Lower leg skin (tissue), 4 donors: Measurements from ENCODE around the gene MACROD1. TPM values are rescaled to one million over a fixed set of nuclear protein-coding genes. Genes with fewer than 3 reads are reported as not detected.

Experiments
- DNase-seq, 2 donors: peaks; one replicate each; pipeline ENCODE4 v3.0.0-alpha.2; 2019; ENCODE audit warnings: low spot score in 2 of 2
- H3K4me3 ChIP-seq: fragments of 200-600 bp; sonication (generic); 2 replicates; pipeline ENCODE4 v1.5.1; 2017; ENCODE audit warnings: mild to moderate bottlenecking, low read depth; ENCODE audit not compliant: poor library complexity, severe bottlenecking
- CTCF ChIP-seq, 3 donors: fragments of 450-650 bp; IDR thresholded peaks; one replicate each; pipeline ENCODE4 v1.5.1; 2016; ENCODE audit warnings: antibody characterized with exemption in 3 of 3, mild to moderate bottlenecking in 3 of 3, moderate library complexity in 2 of 3
- POLR2A ChIP-seq, 2 donors: fragments of 450-650 bp; IDR thresholded peaks; one replicate each; pipeline ENCODE4 v1.6.1; 2016 to 2017; ENCODE audit warnings: antibody characterized with exemption in 2 of 2, mild to moderate bottlenecking in 1 of 2, moderate library complexity in 1 of 2
- WGBS, 2 donors: methylation state at CpG; one replicate each; pipeline ENCODE4 v1.1.5; 2018; 5-methylcytosine and 5-hydroxymethylcytosine counted together
- intact Hi-C: fragments of 100-400 bp; cut with DNase I; formaldehyde crosslinking; loops from one replicate; pipeline ENCODE4 v1.15.0; 2023; ENCODE audit warnings: low total_unique reads
- total RNA-seq, 4 donors: library from RNA; depleted of rRNA; stranded (reverse); fragments of >200 nt; gene quantifications; one replicate each; pipeline ENCODE4 v1.1.0, GENCODE V29; 2016

The MACROD1 gene
- total RNA-seq, 4 donors from 2014 or later: 44.8 to 74.8 (median 55.6) TPM

- no peak for DNase-seq
- TF ChIP-seq POLR2A (IDR thresholded peaks at IDR 0.05) (no peak), CTCF (IDR thresholded peaks at IDR 0.05) (no peak)
- intact Hi-C loops: no loop called here
- WGBS, 2 donors: 90 to 92% methylated on average over 27 of the region's 27 CpGs
- H3K4me3 ChIP-seq: no peak overlapping the region
These were observed 37.6 kb upstream of the MACROD1 start for GRCh38 chr11:64203421-64204079.

GRCh38 chr11:64202992-64203391, 37.1 kb upstream of the MACROD1 start:
- intact Hi-C loops: no loop called here
- no peak overlapping the region for H3K4me3 ChIP-seq
- TF ChIP-seq CTCF (IDR thresholded peaks at IDR 0.05) (no peak), POLR2A (IDR thresholded peaks at IDR 0.05) (no peak)
- no peak for DNase-seq
- WGBS, 2 donors: 94% methylated on average over 9 of the region's 9 CpGs

GRCh38 chr11:64201543-64201942, 35.6 kb upstream of the MACROD1 start:
- no peak for DNase-seq
- TF ChIP-seq CTCF (IDR thresholded peaks at IDR 0.05) (no peak), POLR2A (IDR thresholded peaks at IDR 0.05) (no peak)
- no peak overlapping the region for H3K4me3 ChIP-seq
- WGBS, 2 donors: 77 to 81% methylated on average over 3 of the region's 3 CpGs
- intact Hi-C loops: no loop called here

GRCh38 chr11:64198511-64198910, 32.6 kb upstream of the MACROD1 start:
- WGBS, 2 donors: 93 to 96% methylated on average over 2 of the region's 2 CpGs
- no peak for DNase-seq
- intact Hi-C loops: no loop called here
- H3K4me3 ChIP-seq: no peak overlapping the region
- TF ChIP-seq CTCF (IDR thresholded peaks at IDR 0.05) (no peak), POLR2A (IDR thresholded peaks at IDR 0.05) (no peak)

GRCh38 chr11:64196626-64197025, 30.7 kb upstream of the MACROD1 start:
- intact Hi-C loops: no loop called here
- TF ChIP-seq CTCF (IDR thresholded peaks at IDR 0.05) (no peak), POLR2A (IDR thresholded peaks at IDR 0.05) (no peak)
- WGBS, 2 donors: 77 to 80% methylated on average over 9 of the region's 9 CpGs
- H3K4me3 ChIP-seq: no peak overlapping the region
- DNase-seq: no peak

- no peak for TF ChIP-seq POLR2A (IDR thresholded peaks at IDR 0.05)
- TF ChIP-seq CTCF (IDR thresholded peaks at IDR 0.05): no peak
- 83 to 86% methylated on average over 5 of the region's 5 CpGs for WGBS, 2 donors
- intact Hi-C loops: no loop called here
- no peak for DNase-seq
- H3K4me3 ChIP-seq: no peak overlapping the region
These were observed 26.5 kb upstream of the MACROD1 start for GRCh38 chr11:64192434-64192833.
